NCI-H2029 treated with DMSO at 0.1 percent for 48 hours (cell line): ENCODE results near the gene NUP54.
A peak's percentile ranks its signal among the peaks of the same experiment; 100 is the strongest.

ENCODE experiments used
- DNase-seq: peaks from one replicate; lab custom pipeline; 2025; lab: John Stamatoyannopoulos, UW

NUP54 gene

DNA sequence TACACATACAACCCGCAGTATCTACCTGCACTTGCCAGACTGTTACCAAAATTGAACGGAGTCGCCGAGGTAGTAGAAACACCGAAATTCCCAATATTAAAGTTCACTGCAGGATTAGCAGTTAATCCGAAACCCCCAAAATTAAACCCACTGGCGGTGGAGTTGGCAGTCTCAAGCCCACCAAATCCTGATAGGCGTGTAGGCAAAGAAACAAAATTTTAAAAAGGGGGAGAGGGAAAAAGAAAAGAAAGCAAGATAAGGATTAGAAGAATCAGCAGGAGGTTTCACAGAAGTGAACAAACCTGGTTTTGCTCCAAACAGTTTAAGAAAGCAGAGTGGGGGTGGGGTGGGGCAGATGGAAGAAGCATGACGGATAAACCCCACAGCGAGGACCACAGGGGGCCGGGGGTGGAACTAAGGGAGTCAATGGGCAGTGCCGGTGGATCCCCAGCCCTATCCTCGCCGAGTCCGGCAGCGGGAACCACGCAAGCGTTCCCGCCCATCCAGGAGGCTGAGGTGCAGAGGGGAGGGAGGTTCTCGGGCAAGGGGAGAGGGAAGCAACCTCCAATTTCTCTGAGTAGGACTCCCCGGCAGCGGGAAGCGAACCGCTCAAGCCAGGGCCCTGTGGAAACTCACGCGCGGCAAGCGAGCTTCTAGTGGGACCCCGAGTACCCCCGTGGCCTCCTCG, 599 bp downstream of the NUP54 start:
- peak; percentile 6 for DNase-seq

DNA sequence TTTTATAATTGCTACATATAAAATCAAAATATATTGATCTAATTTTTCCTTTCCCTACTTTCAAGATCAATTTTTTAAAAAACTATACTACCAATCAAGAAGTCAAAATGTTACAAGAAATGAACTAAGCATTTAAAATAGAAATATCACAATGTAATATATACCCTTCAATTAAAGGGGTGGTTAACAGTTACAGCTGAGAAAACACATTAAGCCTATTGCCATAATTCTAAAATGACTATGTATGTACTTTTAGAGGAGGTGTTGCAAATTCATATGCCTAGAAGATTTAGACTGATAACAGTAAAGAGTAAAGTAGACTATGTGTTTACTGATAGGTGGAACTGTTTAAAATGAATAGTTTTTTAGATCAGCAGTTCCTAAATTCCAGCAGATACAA, 3.7 kb downstream of the NUP54 start:
- DNase-seq = no peak

DNA sequence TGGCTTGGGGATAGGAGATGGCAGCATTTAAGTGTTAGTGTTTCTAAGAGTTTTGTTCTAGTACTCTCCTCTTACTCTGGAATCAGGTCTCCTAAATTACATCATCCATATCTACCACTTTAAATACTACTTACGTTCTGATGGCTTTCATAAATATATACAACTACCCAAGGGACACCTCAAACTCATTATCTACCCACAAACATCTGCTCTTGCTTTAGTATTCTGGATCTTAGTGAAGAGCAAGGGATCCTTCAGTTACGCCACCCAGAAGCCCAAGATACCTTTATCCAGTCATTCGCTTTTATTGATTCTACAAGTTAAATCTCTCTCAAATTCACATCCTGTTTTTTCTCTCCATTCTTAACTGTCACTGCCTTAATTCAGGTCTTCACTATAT, 7.0 kb downstream of the NUP54 start:
- no peak for DNase-seq

DNA sequence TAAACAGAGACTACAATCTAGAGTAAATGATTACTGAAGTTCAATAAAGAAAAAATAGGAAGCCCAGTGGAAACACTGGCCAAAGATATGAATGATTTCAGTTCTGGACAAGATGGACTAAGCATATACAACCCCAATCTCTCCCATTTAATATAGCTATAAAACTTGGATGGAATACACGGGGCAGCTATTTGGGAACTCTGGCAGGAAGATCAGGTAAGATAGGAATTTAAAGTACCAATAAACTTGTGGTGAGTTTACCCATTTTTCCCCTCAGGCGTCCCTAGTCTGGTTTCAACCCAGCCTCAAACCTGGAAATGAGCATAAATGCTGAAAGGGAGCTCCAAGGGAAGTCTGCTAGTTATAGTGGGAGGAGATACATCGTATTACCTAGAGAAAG, 20.4 kb downstream of the NUP54 start:
- no peak for DNase-seq

DNA sequence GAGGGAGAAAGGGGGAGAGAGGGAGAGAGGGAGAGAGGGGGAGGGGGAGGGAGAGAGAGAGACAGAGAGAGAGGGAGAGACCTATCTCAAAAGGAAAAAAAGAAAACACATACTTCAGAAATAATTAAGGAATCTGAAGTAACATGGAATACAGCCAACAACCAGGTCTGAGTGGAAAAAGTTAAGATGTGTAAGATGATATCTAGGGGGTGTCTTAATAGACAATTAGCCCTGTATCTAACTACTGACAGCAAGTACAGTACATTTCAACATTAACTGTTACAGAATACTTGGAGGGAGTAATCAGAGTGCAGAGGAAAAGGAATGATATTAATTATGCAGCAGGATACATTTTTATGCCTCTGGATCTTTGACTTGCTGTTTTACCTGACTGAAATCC, 22.4 kb downstream of the NUP54 start:
- DNase-seq = no peak

DNA sequence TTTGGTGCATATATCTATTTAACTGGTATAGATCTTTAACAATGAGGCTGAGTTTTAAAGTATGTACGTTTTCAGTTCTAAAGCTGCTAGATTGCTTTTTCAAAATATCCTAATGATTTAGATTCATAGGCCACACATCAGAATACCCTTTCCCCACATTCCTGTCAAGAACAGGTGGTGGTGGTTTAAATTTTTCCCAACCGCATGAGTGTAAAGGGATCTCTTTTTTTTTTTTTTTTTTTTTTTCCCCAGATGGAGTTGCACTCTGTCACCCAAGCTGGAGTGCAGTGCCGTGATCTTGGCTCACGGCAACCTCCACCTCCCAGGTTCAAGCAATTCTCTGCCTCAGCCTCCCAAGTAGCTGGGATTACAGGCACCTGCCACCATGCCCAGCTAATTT, 28.0 kb downstream of the NUP54 start:
- no peak for DNase-seq

DNA sequence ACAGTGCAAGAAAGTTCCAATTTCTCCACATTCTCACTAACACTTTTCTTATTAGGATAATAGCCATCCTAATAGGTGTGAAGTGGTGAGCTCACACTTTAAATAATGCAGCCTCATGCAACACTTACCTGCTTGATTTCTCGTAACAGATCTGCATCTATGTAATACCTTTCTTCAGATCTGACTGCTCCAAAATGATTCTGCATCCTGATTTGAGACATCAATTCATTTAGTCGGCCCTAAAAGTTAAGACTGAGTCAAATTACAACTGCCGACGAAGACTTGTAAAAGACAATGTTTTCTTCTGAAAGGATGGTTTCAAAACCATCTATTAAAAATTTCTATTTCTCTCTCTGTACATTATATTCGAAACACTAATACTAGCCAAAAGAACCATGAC, 30.7 kb downstream of the NUP54 start:
- DNase-seq = no peak

DNA sequence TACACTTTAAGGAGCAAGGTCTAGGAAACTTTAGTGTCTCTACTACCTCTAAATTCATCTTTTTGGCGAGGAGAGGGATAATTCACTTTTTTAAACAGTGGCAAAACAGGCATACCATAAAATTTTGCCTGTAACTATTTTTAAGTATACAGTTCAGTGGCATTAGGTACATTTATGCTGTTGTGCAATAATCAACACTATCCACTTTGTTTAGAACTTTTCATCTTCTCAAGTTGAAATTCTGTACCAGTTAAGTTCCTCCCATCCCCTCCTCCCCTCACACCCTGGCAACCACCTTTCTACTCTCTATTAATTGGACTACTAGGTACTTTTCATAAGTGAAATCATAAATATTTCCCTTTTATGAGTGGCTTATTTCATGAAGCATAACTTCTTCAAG, 31.4 kb downstream of the NUP54 start:
- no peak for DNase-seq

DNA sequence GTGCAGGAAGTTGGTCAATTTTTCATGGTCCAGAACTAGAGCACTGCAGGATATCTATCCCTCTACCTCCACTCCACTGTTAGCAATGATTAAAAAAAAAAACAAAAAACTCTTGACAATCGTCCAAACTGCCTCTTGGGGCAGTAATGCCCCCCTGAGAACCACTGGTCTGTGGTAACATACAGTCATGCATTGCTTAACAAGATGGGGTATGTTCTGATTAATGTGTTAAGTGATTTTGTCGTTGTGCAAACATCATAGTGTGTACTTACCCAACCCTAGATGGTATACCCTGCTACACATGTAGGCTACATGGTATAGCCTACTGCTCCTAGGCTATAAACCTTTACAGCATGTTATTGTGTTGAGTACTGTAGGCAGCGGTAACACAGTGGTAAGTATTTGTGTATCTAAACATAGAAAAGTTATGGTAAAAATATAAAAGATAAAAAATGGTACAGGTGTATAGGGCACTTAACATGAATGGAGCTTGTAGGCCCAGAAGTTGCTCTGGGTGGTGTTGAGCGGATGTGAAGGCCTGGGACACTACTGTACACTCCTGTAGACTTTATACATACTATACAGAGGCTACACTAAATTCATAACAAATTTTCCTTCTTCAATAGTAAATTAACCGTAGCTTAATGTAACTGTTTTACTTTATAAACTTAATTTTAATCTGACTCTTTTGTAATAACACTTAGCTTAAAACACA, 39.6 kb downstream of the NUP54 start:
- DNase-seq = no peak

DNA sequence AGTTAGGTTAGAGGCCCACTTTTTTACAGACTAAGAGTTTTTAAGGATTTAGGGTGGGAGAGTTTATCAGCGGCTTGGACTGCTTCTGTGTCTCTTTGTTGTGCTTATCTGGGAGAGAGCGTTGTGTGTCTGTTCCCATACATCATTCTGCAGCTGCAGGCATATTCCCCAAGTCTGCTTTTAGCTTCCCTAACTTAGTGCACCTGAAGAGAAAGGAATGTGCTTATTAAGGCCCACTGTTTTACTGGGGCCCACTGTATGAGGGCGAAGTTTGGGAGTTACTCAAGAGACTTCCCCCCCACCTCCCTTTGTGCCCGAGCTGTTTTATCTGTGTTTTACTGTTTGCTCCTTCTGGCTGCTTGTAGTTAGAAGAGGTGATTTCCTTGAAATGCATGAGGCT, 41.8 kb downstream of the NUP54 start:
- DNase-seq = no peak

DNA sequence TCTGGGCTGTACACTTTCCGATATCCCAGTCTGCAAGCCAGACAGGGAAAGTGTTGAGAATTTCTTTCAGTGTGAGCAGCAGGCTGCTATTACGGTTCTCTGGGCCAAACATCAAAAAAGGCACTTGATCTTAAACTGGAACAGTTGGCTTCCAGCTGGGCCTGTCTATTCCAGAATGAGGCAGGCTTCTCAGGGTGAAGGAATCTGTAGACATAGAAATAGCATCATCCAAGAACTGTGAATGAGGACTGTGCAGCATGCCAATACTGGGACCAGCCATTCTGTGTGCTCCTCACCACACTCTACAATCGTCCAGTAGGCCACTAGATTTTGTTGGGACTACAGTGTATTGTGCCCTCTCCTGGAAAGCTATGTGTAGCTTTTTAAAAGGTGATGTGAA, 42.5 kb downstream of the NUP54 start:
- no peak for DNase-seq

DNA sequence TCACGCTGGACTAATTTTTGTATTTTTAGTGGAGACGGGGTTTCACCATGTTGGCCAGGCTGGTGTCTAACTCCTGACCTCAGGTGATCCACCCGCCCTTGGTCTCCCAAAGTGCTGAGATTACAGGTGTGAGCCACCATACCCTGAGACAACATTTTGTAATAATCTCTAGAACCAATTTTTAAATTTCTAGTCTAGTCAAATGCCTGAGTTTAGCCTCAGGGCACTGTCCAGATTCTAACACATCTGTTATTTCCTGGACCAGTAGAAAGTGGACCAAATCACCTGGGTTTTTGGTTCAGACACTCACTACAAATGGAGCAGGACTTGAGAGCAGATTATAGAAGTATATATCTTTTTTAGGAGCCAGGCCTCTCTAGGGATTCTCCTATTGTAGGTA, 52.1 kb downstream of the NUP54 start:
- DNase-seq = no peak

DNA sequence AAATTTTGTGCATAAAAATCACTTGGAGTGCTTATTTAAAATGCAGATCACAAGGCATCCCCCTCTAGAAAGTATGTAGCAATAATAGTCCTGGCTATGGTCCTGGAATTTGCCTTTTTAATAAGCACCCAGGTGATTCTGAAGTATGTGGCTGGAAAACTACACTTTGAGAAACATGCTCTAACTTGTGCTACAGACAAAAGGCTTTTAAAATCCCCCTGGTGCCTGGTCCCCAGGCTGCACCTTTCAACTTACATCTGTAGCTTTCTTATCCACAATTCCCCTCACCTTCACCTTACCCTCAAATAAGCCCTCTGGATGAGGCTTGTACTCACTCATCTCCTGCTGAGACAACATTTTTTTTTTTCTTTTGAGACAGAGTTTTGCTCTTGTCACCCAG, 52.6 kb downstream of the NUP54 start:
- no peak for DNase-seq

DNA sequence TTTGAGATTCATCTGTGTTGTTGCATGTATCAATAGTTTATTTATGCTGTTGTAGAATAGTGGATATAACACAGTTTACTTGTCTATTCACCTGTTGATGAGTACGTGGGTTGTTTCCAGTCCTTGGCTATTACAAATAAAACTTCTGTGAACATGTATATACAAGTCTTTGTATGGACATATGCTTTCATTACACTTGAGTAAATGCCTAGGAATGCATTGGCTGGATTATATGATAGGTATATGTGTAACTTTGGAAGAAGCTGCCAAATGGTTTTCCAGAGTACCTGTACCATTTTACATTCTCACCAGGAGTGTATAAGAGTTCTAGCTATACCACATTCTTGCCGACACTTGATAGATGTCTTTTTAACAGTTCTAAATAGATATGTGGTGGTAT, 57.1 kb downstream of the NUP54 start:
- no peak for DNase-seq

DNA sequence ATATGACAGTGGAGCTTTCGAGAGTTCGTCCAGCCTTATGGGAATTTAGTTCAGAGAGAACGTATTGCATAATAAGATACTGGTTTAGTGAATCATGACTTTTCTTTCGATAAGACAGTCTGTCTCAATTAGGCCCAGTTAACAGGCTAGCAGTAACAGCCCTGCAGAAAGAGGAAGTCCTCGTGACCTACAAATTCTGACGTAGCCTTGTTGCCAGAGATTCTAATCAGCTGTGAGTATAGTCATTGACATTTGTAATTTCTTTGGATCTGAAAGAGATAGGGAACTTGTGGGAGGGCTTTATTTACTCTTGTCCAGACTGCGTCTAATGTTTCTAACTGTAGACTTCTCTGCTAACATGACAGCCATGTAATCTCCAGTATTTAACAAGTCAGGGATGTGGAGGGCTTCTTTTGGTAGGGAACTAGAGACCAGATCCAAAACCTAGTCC, 57.9 kb downstream of the NUP54 start:
- DNase-seq = no peak

DNA sequence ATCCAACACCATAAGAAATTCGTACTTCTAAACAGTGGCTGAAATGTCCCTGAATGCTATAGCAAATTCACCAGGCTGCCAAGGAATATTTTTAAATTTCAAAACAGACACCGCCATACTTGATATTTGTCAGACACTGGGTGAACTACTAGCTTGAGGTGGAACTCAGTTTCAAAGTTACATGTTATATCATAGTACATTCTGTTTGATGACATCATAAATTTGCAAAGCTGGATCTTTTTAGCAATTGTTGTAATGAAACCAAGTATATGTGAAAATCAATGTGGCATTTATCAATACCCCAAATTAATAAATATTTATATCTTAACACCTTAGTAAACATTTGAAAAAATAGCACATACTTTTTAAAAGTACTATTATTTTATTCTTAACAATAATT, 59.5 kb downstream of the NUP54 start:
- DNase-seq = no peak

DNA sequence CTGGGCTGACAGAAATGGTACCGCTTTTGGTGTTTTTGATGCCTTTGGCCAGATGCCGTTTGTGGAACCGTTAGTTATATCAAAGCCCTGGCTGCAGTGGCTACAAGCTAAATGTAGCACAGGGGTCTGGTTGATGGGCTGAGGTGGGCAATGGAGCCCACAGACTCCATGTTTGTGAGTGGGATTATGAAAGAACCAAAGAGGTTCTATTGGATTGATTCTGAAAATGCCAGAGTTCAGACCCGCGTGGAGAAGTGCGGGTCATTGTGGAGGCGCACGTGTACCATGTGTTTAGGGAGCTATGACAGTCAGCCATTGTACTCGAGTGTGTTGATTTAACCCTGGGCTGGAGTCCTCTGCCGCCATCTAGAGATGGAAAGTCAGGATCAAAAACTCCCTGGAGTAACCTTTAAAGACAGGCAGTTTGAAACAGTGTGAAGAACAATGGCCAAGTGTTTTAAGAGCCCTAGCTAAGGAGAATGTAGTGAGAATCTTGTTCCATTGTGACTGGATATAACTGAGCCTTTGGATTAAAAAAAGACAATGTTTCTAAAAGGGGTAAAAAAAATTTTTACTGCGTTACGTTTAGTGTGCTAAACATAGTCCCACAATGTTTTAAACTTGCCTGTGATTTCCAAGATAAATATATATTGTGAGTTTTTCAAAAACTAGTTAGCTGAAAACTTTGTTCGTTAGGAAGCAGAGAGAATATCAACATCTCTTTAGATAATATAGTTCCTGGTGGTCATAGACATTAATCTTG, 61.0 kb downstream of the NUP54 start:
- peak; percentile 34 for DNase-seq

DNA sequence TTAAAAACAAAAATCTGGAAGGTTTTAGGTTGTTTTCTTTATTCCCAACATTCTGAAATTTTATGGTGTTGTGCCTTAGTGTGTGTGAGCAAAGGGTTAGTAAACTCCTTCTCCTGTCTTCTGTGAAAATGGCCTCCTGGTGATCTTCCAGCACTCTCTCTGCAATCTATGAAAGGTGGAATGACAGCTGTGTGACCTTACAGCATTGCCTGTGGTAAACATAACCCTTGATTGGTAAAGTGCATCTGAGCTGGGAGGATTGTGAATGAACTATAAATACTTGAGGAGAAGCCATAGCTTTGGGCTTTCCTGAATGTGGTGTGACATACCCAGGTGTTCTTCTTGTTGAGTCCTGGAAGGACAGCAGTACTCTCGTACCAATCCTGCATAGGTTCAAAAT, 63.7 kb downstream of the NUP54 start:
- DNase-seq = no peak

DNA sequence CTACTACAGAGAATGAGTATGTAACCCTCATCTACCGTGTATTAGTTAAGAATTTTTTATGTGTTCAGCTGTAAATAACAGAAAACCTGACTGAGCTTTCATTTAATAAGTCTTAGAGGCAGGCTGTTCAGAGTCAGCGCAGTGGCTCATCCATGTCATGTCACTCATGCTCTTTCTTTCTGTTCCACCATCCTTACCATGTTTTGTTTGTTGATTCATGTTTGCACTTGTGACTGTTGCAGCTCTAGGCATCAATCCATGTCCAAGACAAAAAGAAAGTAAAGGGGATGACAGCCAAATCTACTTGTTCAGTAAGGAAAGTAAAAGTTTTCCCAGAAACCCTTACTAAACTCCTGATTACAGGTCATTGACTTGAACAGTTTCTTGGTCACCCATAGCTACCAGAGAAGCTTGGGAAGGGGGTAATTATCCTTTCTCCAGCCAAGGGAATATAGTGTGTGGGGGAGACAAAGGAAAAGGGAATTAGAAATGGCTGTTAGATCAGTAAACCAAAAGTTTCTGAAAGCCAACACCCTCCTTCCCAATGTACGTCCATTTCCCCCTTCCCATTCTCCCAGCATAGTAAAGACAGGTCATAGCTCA, 64.7 kb downstream of the NUP54 start:
- no peak for DNase-seq

DNA sequence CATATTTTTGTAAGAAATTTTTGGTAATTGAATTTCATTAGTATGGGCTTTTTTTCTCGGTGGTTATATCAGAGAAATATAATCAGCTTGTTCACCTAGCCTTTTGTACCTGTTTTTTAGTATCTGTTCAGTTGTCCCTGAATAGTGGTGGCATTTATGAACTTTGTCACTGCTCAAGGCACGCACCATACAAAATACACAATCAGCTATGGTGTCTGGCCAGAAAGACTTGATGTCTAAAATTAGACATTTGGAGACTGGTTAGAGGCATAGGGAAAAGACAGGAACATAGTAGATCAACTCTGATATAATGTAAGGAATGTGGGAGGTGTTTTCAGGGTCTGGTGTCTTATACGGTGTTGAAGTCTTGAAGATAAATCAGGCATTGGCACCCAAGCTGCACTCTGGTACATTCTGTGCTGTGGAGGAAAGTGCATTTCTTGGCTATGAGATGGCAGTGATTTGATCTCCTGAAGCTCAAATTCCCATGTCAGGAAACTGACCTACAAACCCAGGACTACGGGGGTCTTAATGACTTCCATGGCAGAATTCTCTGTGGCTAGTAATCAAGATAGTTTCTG, 70.1 kb downstream of the NUP54 start:
- no peak for DNase-seq

DNA sequence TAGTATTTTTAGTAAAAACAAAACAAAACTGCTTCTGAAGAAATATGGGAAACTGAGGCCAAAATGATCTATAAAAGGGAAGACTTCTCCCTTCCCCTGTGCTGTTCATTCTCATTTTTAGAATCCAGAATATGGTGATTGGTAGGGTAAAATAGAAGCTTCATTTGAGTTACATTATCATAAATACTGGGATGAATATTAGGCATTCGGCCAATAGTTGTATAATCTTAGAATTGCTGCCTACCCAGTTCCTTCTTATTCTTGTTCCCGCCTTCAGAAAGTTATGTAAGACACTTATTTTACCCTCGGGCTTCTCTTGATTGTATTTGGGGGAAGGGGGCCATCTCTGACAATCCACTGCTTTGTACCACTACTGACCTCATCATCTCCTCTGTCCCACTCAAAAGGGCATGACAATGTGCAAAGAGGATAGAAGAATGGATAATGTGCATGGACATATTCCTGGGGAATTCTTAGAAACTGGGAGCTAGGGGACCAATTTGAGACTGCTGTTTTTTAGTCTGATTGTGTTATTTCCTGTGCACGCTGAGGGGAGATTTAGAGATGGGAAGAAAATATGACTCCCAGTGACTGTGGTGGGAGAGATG, 73.1 kb downstream of the NUP54 start:
- no peak for DNase-seq

DNA sequence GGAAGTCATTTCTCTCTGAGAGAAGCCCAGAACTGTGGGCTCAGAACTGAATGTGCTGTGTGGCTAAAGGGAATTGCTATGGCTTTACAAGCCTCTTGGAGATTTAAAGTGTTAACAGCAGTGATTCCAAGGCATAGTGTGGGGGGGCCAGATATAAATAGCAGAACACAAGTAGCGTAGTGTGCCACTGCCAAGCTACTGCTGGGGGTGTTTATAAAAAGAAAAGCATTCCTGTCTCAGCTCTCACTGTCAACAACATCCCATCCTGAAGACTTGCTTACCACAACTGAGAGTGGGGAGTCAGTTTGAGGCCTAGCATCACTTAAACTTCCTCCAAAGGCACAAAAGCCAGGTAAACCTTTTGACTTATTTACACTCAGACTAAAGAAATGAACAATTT, 73.7 kb downstream of the NUP54 start, which contains the start of gene ART3:
ART3 (plus strand) TSS at position 242 of the 400 bp plus-strand sequence. CDS start 1,181 bp downstream, outside the sequence.
- no peak for DNase-seq
